Parathyroid adenoma (tissue), 2 donors: ENCODE measurements around the gene UBAC1.

Experiments used
- H2AFZ ChIP-seq: fragments of 300-600 bp; sonication (generic); one replicate; pipeline ENCODE4 v1.7.0; 2017; ENCODE audit warnings: antibody characterized with exemption, mild to moderate bottlenecking
- H3K27ac ChIP-seq: fragments of 300-600 bp; sonication (generic); one replicate; pipeline ENCODE4 v1.7.0; 2017
- H3K27me3 ChIP-seq: fragments of 300-600 bp; sonication (generic); one replicate; pipeline ENCODE4 v1.7.0; 2017; ENCODE audit warnings: low read length; ENCODE audit not compliant: control insufficient read depth, insufficient read depth
- H3K36me3 ChIP-seq: fragments of 300-600 bp; sonication (generic); one replicate; pipeline ENCODE4 v1.7.0; 2017; ENCODE audit warnings: low read length; ENCODE audit not compliant: control insufficient read depth, insufficient read depth
- H3K4me1 ChIP-seq: fragments of 300-600 bp; sonication (generic); one replicate; pipeline ENCODE4 v1.7.0; 2017; ENCODE audit warnings: control low read depth
- H3K4me2 ChIP-seq: fragments of 300-600 bp; sonication (generic); one replicate; pipeline ENCODE4 v1.7.0; 2017; ENCODE audit warnings: low read length
- H3K4me3 ChIP-seq: fragments of 300-600 bp; sonication (generic); one replicate; pipeline ENCODE4 v1.7.0; 2017; ENCODE audit warnings: low read depth, low read length
- H3K79me2 ChIP-seq: fragments of 300-600 bp; sonication (generic); one replicate; pipeline ENCODE4 v1.7.0; 2017; ENCODE audit warnings: control low read depth
- H3K9ac ChIP-seq: fragments of 300-600 bp; sonication (generic); one replicate; pipeline ENCODE4 v1.7.0; 2017; ENCODE audit warnings: mild to moderate bottlenecking
- H3K9me3 ChIP-seq: fragments of 300-600 bp; sonication (generic); one replicate; pipeline ENCODE4 v1.7.0; 2017; ENCODE audit warnings: low read length; ENCODE audit not compliant: control insufficient read depth
- TF ChIP-seq, protein P1 (sequence below): fragments of 300-600 bp; sonication (generic); IDR thresholded peaks from one replicate; pipeline ENCODE4 v1.7.0; 2017; ENCODE audit warnings: antibody characterized with exemption, mild to moderate bottlenecking
- donor health status: primary hyperparathyroidism.

The UBAC1 gene

DNA sequence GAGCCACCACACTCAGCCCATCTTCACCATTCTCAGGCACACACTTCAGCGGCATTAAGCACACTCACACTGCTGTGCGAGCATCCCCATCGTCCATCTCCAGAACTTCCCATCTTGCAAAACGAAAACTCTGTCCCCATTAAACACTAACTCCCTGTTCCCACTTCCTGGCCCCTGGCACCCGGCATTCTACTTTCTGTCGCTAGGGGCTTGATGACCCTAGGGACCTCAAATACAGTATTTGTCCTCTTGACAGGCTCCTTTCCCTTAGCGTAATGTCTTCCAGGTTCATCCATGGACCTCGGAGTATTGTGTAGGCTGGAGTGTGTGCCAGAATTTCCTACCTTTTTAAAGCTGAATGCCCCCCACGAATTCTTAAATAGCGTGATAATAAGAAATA, 14.7 kb upstream of the UBAC1 start:
- no peak overlapping the region for H3K4me2 ChIP-seq
- no peak overlapping the region for H3K4me3 ChIP-seq
- H3K27ac ChIP-seq = no peak overlapping the region
- no peaks in the 10 kb centered on the region for H3K27me3 ChIP-seq
- no peaks in the 10 kb centered on the region for H3K9me3 ChIP-seq
- H3K9ac ChIP-seq = no peak overlapping the region
- no peaks in the 10 kb centered on the region for H3K79me2 ChIP-seq
- TF ChIP-seq, protein P1, sequence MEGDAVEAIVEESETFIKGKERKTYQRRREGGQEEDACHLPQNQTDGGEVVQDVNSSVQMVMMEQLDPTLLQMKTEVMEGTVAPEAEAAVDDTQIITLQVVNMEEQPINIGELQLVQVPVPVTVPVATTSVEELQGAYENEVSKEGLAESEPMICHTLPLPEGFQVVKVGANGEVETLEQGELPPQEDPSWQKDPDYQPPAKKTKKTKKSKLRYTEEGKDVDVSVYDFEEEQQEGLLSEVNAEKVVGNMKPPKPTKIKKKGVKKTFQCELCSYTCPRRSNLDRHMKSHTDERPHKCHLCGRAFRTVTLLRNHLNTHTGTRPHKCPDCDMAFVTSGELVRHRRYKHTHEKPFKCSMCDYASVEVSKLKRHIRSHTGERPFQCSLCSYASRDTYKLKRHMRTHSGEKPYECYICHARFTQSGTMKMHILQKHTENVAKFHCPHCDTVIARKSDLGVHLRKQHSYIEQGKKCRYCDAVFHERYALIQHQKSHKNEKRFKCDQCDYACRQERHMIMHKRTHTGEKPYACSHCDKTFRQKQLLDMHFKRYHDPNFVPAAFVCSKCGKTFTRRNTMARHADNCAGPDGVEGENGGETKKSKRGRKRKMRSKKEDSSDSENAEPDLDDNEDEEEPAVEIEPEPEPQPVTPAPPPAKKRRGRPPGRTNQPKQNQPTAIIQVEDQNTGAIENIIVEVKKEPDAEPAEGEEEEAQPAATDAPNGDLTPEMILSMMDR = no peak
- H3K4me1 ChIP-seq = no peaks in the 10 kb centered on the region
- H3K36me3 ChIP-seq = no peaks in the 10 kb centered on the region
- no peak overlapping the region for H2AFZ ChIP-seq

DNA sequence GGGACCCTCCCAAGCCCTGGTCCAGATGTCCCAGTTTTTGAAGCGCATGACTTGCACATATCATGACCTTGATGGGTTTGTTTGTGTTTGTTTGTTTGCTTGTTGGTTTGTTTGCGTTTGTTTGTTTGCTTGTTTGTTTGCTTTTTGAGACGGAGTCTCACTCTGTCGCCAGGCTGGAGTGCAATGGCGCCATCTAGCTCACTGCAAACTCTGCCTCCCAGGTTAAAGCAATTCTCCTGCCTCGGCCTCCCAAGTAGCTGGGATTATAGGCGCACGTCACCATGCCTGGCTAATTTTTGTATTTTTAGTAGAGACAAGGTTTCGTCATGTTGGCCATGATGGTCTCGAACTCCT, 13.0 kb upstream of the UBAC1 start:
- TF ChIP-seq, protein P1 = no peak
- H3K79me2 ChIP-seq = no peaks in the 10 kb centered on the region
- no peak overlapping the region for H3K27ac ChIP-seq
- no peaks in the 10 kb centered on the region for H3K36me3 ChIP-seq
- H3K27me3 ChIP-seq = no peaks in the 10 kb centered on the region
- no peak overlapping the region for H2AFZ ChIP-seq
- no peaks in the 10 kb centered on the region for H3K9me3 ChIP-seq
- no peaks in the 10 kb centered on the region for H3K4me1 ChIP-seq
- H3K4me3 ChIP-seq = no peak overlapping the region
- H3K9ac ChIP-seq = no peak overlapping the region
- H3K4me2 ChIP-seq = no peak overlapping the region

DNA sequence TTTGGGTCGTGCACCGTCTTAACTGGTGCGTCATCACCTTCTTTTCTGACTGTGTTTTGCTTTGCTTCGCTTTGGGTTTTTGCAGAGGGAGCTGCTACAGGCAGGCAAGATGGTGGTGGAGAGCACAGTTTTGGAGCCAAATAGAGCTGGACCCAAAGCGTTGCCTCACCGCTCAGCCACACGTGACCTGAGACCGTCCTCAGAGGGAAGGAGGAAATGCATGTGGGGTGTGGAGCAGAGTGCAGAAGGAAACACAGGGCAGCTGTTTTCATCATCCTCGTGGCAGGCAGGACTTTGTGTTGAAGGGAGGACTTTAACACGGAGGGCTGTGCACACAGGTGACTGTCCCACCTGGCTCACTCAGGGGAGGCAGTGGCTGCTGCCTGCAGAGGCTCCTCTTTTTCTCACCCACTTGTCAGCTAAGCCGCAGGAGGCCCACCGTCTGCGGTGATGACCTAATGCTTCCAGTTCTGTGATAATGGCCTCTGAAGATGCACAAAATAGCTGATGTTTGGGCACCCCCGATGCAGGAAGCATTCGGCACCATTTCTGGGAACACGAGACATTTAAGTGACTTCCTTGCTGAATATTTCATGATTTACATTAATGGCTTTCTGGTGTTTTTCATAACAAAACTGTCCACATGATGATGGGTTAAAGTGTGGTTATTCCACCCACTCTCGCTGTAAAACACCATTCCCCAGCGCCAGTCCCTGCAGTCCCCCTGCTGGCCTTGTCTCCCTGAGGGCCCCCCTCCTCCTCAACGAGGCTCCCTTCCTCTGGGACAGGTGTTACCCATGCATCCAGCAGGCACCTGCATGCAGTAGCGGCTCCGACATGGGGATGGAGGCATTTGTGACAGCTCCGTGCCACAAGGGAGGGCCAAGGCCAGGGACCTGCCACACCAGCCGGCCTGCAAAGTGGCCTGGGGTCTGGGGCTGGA, 12.4 kb upstream of the UBAC1 start:
- Histone ChIP-seq H3K36me3 (no peaks in the 10 kb centered on the region), H3K9ac (no peak overlapping the region), H3K9me3 (no peaks in the 10 kb centered on the region), H3K79me2 (no peaks in the 10 kb centered on the region), H3K4me3 (no peak overlapping the region), H2AFZ (no peak overlapping the region), H3K27ac (no peak overlapping the region), H3K27me3 (no peaks in the 10 kb centered on the region), H3K4me2 (no peak overlapping the region), H3K4me1 (no peaks in the 10 kb centered on the region)
- TF ChIP-seq, protein P1 = no peak

DNA sequence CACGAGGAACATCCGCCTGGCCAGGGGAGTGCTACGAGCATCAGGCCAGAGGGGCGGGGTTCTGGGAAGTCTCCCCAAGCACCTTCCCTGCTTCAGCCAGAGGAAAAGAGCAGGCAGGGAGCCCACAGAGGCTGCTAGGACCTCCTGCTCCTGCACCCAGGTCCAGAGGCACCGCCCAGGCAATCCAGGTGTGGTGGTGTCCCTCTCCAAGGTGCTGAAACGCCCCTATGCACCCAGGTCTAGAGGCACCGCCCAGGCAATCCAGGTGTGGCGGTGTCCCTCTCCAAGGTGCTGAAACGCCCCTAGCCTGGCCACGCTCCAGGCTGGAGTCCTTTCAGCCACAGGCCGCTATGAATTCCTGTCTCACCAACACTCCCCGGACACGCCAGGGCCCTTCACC, 10.7 kb upstream of the UBAC1 start:
- Histone ChIP-seq H3K27ac (no peak overlapping the region), H2AFZ (no peak overlapping the region), H3K4me1 (no peaks in the 10 kb centered on the region), H3K9me3 (no peaks in the 10 kb centered on the region), H3K4me2 (no peak overlapping the region), H3K9ac (no peak overlapping the region), H3K36me3 (no peaks in the 10 kb centered on the region), H3K4me3 (no peak overlapping the region), H3K27me3 (no peaks in the 10 kb centered on the region), H3K79me2 (no peaks in the 10 kb centered on the region)
- TF ChIP-seq, protein P1 = no peak
